Astrocyte of the spinal cord (primary cell): ENCODE data around the gene MBTD1.

Experiments
- DNase-seq: peaks from one replicate; pipeline ENCODE4 v3.0.0; 2011; ENCODE audit warnings: low read depth, low spot score
- H3K4me3 ChIP-seq: 2 replicates; pipeline ENCODE4 v1.5.1; 2011; ENCODE audit warnings: low read depth, mild to moderate bottlenecking, low read length, moderate library complexity
- in situ Hi-C: cut with HindIII; loops from 2 replicates; pipeline ENCODE4 v1.10.0; 2017; ENCODE audit warnings: low sequenced_read_pairs
- TF ChIP-seq, protein P1 (sequence below): IDR thresholded peaks from 2 replicates; pipeline ENCODE4 v1.5.1; 2012; ENCODE audit warnings: low read depth, mild to moderate bottlenecking, low read length, inconsistent platforms

Gene MBTD1

GRCh38 chr17:51261024-51261963, 1.4 kb upstream of the MBTD1 start:
- TF ChIP-seq, protein P1, sequence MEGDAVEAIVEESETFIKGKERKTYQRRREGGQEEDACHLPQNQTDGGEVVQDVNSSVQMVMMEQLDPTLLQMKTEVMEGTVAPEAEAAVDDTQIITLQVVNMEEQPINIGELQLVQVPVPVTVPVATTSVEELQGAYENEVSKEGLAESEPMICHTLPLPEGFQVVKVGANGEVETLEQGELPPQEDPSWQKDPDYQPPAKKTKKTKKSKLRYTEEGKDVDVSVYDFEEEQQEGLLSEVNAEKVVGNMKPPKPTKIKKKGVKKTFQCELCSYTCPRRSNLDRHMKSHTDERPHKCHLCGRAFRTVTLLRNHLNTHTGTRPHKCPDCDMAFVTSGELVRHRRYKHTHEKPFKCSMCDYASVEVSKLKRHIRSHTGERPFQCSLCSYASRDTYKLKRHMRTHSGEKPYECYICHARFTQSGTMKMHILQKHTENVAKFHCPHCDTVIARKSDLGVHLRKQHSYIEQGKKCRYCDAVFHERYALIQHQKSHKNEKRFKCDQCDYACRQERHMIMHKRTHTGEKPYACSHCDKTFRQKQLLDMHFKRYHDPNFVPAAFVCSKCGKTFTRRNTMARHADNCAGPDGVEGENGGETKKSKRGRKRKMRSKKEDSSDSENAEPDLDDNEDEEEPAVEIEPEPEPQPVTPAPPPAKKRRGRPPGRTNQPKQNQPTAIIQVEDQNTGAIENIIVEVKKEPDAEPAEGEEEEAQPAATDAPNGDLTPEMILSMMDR = no peak
- in situ Hi-C loops = no loop called here
- peak overlapping the region; percentile 84 for H3K4me3 ChIP-seq
- no peak for DNase-seq

GRCh38 chr17:51260237-51261023, 581 bp upstream of the MBTD1 start, which contains the start of gene UTP18:
Gene UTP18, plus strand, starts transcription at chr17:51260546. Its CDS starts 39 bp downstream, at chr17:51260585.
- in situ Hi-C loops = no loop called here
- DNase-seq = peak; percentile 98
- peak within 1 kb of the TSS; percentile 84 for H3K4me3 ChIP-seq
- TF ChIP-seq, protein P1 = no peak

DNA sequence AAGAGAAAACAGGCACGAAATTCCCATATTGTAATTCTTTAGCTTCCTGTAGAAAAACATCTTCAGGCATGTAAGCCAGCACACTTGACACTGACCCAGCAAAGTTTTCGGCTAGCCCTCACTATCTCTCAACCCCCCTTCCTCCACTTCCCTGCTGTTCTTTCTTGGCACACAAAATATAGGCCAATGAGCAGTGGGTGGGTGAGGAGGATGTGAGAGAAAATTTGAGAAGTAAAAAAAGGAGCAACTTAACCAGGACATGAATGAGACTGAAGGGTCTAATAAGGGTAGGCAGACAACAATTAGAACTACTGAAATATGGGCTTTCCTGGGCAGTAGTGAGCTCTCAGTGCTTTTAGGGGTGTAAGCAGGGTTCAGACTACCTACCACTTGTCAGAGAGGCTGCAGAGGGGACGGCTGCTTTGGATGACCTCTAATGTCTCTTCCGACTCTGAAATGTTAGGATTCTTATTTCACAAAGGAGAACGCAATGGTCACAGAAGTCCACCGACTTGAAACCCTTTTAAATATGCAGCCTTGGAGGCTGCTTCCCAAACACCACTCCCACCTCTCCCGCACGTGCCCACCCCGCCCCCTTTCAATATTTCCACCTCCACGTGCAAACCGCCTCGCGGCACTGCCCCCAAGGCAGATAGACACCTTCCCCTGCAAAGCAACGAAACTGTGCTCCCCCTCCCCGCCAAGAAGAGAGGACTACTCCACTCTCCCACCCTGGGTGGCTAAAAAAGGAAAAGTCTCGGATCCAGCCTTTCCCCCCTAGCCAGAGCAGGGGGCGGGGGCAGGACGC, 889 bp downstream of the MBTD1 start:
- in situ Hi-C loops = no loop called here
- peak overlapping the region; percentile 84 for H3K4me3 ChIP-seq
- no peak for DNase-seq
- TF ChIP-seq, protein P1 = no peak

DNA sequence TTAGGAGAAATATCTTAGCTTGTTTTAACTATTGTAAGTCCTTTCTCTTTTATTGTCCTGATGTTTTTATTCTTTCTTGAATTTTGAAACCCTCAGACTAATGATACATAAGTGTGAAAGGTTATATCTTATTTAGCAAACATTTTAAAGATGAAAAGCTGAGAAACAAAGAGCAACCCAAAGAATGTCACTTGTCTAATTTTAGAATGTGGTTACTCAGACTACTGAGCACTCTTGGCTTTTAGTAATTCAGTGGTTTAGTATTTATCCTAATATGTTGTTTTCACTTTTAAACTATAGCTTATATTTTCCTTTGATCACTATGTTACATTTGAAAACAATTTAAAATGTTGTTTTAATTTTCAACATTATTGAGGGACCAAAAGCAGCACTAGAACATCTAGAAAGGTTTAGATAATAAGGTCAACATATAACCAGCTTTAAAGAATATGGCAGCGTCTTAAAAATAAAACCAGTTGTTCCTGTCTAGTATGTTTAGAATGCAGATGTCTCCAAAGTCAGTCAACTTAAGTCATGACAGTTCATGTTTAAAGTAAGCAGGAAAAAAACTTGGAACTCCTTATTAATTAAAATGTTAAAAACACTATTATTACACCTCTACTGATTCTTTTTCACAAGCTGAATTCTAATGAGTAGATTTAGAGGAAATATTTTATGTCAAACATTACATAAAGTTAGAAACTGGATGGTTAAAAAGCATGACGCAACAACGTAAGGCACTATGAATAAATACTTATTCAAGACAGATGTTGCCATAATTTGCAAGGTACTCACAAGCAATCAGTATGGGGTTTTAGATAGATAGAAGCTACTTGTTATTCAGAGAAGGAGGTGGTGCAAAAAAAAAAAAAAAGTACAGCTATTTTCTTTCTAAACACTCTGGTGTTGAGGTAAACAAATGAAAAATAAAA, 2.4 kb downstream of the MBTD1 start:
- in situ Hi-C loops = no loop called here
- DNase-seq = no peak
- TF ChIP-seq, protein P1 = no peak
- H3K4me3 ChIP-seq = no peak overlapping the region

- TF ChIP-seq, protein P1 = no peak
- H3K4me3 ChIP-seq = no peak overlapping the region
- no peak for DNase-seq
- in situ Hi-C loops = no loop called here
These were observed 3.7 kb downstream of the MBTD1 start for GRCh38 chr17:51256101-51256500.
